Hepatocyte (in vitro differentiated cells): ENCODE results near the gene PPP1R1C. TPM values are rescaled to one million over a fixed set of nuclear protein-coding genes. Genes with fewer than 3 reads are reported as not detected.

ENCODE experiments used
- DNase-seq: peaks from one replicate; pipeline ENCODE4 v3.0.0-alpha.2; 2016; ENCODE audit warnings: low spot score
- H2AFZ ChIP-seq: fragments of 200-600 bp; sonication (generic); 2 replicates; pipeline ENCODE4 v1.6.0; 2016; ENCODE audit warnings: antibody characterized with exemption, mild to moderate bottlenecking
- H3K27ac ChIP-seq: fragments of 200-600 bp; sonication (generic); 2 replicates; pipeline ENCODE4 v1.5.1; 2016; ENCODE audit warnings: mild to moderate bottlenecking
- H3K27me3 ChIP-seq: fragments of 200-600 bp; sonication (generic); 2 replicates; pipeline ENCODE4 v1.6.1; 2016
- H3K36me3 ChIP-seq: fragments of 200-600 bp; sonication (generic); replicated peaks from 2 replicates; pipeline ENCODE4 v1.5.1; 2016; ENCODE audit warnings: low read depth; ENCODE audit not compliant: insufficient read depth
- H3K4me1 ChIP-seq: fragments of 200-600 bp; sonication (generic); 2 replicates; pipeline ENCODE4 v1.5.1; 2016; ENCODE audit warnings: mild to moderate bottlenecking, moderate library complexity; ENCODE audit not compliant: insufficient read depth
- H3K4me2 ChIP-seq: fragments of 200-600 bp; sonication (generic); 2 replicates; pipeline ENCODE4 v1.6.0; 2016
- H3K4me3 ChIP-seq: fragments of 200-600 bp; sonication (generic); 2 replicates; pipeline ENCODE4 v1.5.1; 2016; ENCODE audit warnings: mild to moderate bottlenecking
- H3K79me2 ChIP-seq: fragments of 200-600 bp; sonication (generic); 2 replicates; pipeline ENCODE4 v1.6.0; 2017; ENCODE audit warnings: mild to moderate bottlenecking
- H3K9me2 ChIP-seq: fragments of 200-600 bp; sonication (generic); replicated peaks from 2 replicates; pipeline ENCODE4 v1.6.0; 2017; ENCODE audit warnings: mild to moderate bottlenecking; ENCODE audit not compliant: insufficient read depth
- H3K9me3 ChIP-seq: fragments of 200-600 bp; sonication (generic); 2 replicates; pipeline ENCODE4 v1.5.1; 2016; ENCODE audit warnings: low read depth, mild to moderate bottlenecking
- H4K20me1 ChIP-seq: fragments of 200-600 bp; sonication (generic); 2 replicates; pipeline ENCODE4 v1.6.0; 2016; ENCODE audit warnings: mild to moderate bottlenecking; ENCODE audit not compliant: insufficient read depth, poor library complexity, severe bottlenecking
- EZH2 ChIP-seq: fragments of 200-600 bp; sonication (generic); IDR thresholded peaks from 2 replicates; pipeline ENCODE4 v1.6.1; 2016; ENCODE audit warnings: antibody characterized with exemption, mild to moderate bottlenecking, borderline replicate concordance
- EZH2phosphoT487 ChIP-seq: fragments of 200-600 bp; sonication (generic); IDR thresholded peaks from one replicate; pipeline ENCODE4 v1.6.1; 2018; ENCODE audit warnings: antibody characterized with exemption, mild to moderate bottlenecking, low read depth, moderate library complexity; ENCODE audit not compliant: unreplicated experiment, severe bottlenecking
- WGBS: methylation state at CpG from one replicate; pipeline ENCODE4 v1.1.6; 2016; ENCODE audit warnings: low lambda C conversion rate; ENCODE audit errors: missing lambda C conversion rate; 5-methylcytosine and 5-hydroxymethylcytosine counted together
- polyA plus RNA-seq: library from polyadenylated mRNA; unstranded; fragments of >200 nt; fragmentation: Nextera tagmentation; extraction: Ambion mirVana; gene quantifications from 2 replicates; pipeline ENCODE4 v1.2.1, GENCODE V29; 2016
- total RNA-seq: library from RNA; depleted of rRNA; stranded (reverse); fragments of >200 nt; gene quantifications from 2 replicates; pipeline ENCODE4 v1.2.3, GENCODE V29; 2014
- TF ChIP-seq, protein P1 (sequence below): fragments of 200-600 bp; sonication (generic); IDR thresholded peaks from 2 replicates; pipeline ENCODE4 v1.5.1; 2016; ENCODE audit warnings: antibody characterized with exemption, mild to moderate bottlenecking; ENCODE audit not compliant: poor library complexity

The PPP1R1C gene
- total and polyA plus RNA-seq, 2 experiments from 2014 or later = 8.4 to 10.7 TPM

DNA sequence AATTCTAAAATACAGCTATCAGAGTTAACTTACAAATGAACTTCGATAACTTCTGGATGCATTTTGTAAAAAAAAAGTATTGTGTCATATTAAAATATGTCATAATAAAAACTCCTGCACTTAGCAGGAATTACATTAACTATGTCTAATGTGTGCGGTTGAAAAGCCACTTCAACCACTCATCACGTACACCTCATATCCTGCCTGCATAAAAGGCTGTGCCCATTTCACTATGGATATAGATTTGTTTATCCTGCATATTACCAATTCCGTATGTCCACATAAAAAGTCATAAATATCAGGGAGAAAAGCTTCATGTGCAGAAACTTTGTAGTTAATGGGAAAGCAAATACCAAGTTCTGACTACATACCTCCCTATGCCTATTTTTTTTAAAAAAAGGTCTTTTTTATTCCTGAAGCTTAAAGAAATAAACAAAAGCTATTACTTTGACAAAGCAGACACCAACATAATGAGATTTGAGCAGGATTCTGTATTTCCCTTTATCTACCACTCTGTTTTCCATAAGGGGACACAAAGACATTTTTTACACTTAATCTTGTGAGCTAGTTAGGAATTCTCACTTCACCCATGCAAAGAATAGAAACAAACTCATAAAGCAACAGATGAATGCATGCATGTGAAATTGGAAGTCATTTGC lies 96.1 kb downstream of the PPP1R1C start:
- WGBS = 81% methylated on average over 4 of the region's 4 CpGs

GRCh38 chr2:182088681-182089320 lies 103.1 kb downstream of the PPP1R1C start:
- no peaks in the 10 kb centered on the region for H3K4me1 ChIP-seq
- H2AFZ ChIP-seq = no peak overlapping the region
- no peaks in the 10 kb centered on the region for H4K20me1 ChIP-seq
- TF ChIP-seq EZH2 (no peak), EZH2phosphoT487 (no peak)
- TF ChIP-seq, protein P1, sequence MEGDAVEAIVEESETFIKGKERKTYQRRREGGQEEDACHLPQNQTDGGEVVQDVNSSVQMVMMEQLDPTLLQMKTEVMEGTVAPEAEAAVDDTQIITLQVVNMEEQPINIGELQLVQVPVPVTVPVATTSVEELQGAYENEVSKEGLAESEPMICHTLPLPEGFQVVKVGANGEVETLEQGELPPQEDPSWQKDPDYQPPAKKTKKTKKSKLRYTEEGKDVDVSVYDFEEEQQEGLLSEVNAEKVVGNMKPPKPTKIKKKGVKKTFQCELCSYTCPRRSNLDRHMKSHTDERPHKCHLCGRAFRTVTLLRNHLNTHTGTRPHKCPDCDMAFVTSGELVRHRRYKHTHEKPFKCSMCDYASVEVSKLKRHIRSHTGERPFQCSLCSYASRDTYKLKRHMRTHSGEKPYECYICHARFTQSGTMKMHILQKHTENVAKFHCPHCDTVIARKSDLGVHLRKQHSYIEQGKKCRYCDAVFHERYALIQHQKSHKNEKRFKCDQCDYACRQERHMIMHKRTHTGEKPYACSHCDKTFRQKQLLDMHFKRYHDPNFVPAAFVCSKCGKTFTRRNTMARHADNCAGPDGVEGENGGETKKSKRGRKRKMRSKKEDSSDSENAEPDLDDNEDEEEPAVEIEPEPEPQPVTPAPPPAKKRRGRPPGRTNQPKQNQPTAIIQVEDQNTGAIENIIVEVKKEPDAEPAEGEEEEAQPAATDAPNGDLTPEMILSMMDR = no peak
- peaks cover 4% of the 10 kb centered on the region for H3K9me3 ChIP-seq
- no peak overlapping the region for H3K4me2 ChIP-seq
- no peaks in the 10 kb centered on the region for H3K36me3 ChIP-seq
- H3K4me3 ChIP-seq = no peak overlapping the region
- no peak overlapping the region for H3K27ac ChIP-seq
- no peaks in the 10 kb centered on the region for H3K27me3 ChIP-seq
- WGBS = 76% methylated on average over 3 of the region's 3 CpGs
- DNase-seq = no peak
- no peaks in the 10 kb centered on the region for H3K79me2 ChIP-seq
- H3K9me2 ChIP-seq = no peaks in the 10 kb centered on the region

More for the DNA sequence above, 96.1 kb downstream of the PPP1R1C start:
- TF ChIP-seq, protein P1 = no peak
- TF ChIP-seq EZH2 (no peak), EZH2phosphoT487 (no peak)
- H3K4me3 ChIP-seq = no peak overlapping the region
- H3K9me3 ChIP-seq = peaks cover 4% of the 10 kb centered on the region
- H3K4me2 ChIP-seq = no peak overlapping the region
- no peaks in the 10 kb centered on the region for H3K9me2 ChIP-seq
- no peak overlapping the region for H2AFZ ChIP-seq
- no peaks in the 10 kb centered on the region for H3K79me2 ChIP-seq
- H4K20me1 ChIP-seq = no peaks in the 10 kb centered on the region
- no peaks in the 10 kb centered on the region for H3K27me3 ChIP-seq
- no peak for DNase-seq
- H3K4me1 ChIP-seq = peaks cover 29% of the 10 kb centered on the region
- H3K27ac ChIP-seq = no peak overlapping the region
- H3K36me3 ChIP-seq = no peaks in the 10 kb centered on the region

DNA sequence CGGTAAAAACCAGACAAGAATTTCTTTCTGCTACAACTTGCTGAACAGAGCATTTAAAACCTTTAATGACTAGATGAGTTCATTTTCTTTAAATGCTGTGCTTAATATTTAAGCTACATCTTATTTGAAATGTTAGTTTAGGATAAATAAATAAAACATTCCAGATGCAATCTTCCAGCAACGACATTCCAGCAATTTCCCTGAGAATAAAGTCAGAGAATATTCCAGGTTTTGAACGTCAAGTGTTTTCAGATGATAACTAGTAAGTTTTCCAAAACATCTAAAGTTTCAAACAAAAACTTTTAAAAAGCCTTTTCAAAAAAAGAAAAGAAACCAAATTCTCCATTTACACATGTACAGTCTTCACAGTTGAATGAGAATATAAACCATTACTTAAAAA lies 104.8 kb downstream of the PPP1R1C start:
- H3K36me3 ChIP-seq = no peaks in the 10 kb centered on the region
- 45% methylated on average over 3 of the region's 3 CpGs for WGBS
- no peak overlapping the region for H3K4me3 ChIP-seq
- DNase-seq = no peak
- H3K9me3 ChIP-seq = no peaks in the 10 kb centered on the region
- H3K4me2 ChIP-seq = no peak overlapping the region
- H3K27me3 ChIP-seq = no peaks in the 10 kb centered on the region
- no peaks in the 10 kb centered on the region for H4K20me1 ChIP-seq
- H3K9me2 ChIP-seq = no peaks in the 10 kb centered on the region
- H3K4me1 ChIP-seq = no peaks in the 10 kb centered on the region
- no peak overlapping the region for H2AFZ ChIP-seq
- no peak overlapping the region for H3K27ac ChIP-seq
- no peaks in the 10 kb centered on the region for H3K79me2 ChIP-seq
- no peak for TF ChIP-seq EZH2phosphoT487
- TF ChIP-seq, protein P1 = no peak
- no peak for TF ChIP-seq EZH2
